Measurements from ENCODE around the gene COG4.

DNA sequence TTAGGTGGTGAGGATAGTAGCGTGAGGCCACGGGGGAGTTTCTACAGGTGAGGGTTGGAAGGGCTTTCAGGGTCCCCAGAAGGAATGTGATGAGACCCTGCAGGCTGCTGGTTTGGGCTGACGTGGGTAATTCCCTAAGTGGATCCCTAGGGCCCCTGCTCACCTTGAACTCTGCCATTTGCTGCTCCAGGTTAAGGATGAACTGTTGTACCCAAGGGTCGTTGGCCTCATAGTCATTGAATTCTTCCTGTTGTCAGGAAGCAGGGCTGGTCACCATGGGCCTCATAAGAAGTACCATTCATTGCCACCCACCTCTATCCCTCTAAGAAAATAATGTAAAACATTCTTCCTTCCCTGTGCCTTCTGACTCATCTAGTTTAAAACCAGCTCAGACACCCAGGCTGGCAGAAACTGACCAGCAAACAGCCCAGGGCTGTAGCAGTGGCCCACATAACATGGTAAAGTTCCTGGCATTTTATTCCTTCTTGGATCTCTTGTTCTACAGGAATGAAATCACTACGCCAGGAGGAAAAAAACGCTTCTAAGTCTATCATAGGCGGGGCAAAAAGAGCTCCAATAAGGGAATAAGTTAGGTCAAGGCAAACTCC lies 41.3 kb downstream of the COG4 start:
- TF ChIP-seq, protein P1, sequence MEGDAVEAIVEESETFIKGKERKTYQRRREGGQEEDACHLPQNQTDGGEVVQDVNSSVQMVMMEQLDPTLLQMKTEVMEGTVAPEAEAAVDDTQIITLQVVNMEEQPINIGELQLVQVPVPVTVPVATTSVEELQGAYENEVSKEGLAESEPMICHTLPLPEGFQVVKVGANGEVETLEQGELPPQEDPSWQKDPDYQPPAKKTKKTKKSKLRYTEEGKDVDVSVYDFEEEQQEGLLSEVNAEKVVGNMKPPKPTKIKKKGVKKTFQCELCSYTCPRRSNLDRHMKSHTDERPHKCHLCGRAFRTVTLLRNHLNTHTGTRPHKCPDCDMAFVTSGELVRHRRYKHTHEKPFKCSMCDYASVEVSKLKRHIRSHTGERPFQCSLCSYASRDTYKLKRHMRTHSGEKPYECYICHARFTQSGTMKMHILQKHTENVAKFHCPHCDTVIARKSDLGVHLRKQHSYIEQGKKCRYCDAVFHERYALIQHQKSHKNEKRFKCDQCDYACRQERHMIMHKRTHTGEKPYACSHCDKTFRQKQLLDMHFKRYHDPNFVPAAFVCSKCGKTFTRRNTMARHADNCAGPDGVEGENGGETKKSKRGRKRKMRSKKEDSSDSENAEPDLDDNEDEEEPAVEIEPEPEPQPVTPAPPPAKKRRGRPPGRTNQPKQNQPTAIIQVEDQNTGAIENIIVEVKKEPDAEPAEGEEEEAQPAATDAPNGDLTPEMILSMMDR (IDR thresholded peaks at IDR 0.05; ENCODE audit: low read depth, low read length) = no peak
- no peak for TF ChIP-seq POLR2A (IDR thresholded peaks at IDR 0.05; ENCODE audit: extremely low read depth, insufficient read length)

Measured in NB4 (cell line).